Gastroesophageal sphincter (tissue), 3 donors: ENCODE data around the gene NAPB.

Experiments
- POLR2A ChIP-seq, 2 donors: fragments of 450-650 bp; IDR thresholded peaks; one replicate each; pipeline ENCODE4 v1.6.1; 2017; ENCODE audit warnings: antibody characterized with exemption in 2 of 2, mild to moderate bottlenecking in 2 of 2, moderate library complexity in 1 of 2
- TF ChIP-seq, protein P1 (sequence below), 4 experiments: fragments of 200-600 bp in 2 of 4; fragments of 450-650 bp in 2 of 4; sonication (generic) in 1 of 4; IDR thresholded peaks; one replicate each; pipeline ENCODE4 v1.5.1; 2017 to 2019; ENCODE audit warnings: antibody characterized with exemption in 4 of 4, mild to moderate bottlenecking in 2 of 4, moderate library complexity in 2 of 4

- TF ChIP-seq POLR2A (IDR thresholded peaks at IDR 0.05) = no peak
- TF ChIP-seq, protein P1, sequence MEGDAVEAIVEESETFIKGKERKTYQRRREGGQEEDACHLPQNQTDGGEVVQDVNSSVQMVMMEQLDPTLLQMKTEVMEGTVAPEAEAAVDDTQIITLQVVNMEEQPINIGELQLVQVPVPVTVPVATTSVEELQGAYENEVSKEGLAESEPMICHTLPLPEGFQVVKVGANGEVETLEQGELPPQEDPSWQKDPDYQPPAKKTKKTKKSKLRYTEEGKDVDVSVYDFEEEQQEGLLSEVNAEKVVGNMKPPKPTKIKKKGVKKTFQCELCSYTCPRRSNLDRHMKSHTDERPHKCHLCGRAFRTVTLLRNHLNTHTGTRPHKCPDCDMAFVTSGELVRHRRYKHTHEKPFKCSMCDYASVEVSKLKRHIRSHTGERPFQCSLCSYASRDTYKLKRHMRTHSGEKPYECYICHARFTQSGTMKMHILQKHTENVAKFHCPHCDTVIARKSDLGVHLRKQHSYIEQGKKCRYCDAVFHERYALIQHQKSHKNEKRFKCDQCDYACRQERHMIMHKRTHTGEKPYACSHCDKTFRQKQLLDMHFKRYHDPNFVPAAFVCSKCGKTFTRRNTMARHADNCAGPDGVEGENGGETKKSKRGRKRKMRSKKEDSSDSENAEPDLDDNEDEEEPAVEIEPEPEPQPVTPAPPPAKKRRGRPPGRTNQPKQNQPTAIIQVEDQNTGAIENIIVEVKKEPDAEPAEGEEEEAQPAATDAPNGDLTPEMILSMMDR (IDR thresholded peaks at IDR 0.05) = no peak
These were observed 39.4 kb downstream of the NAPB start for GRCh38 chr20:23381876-23382275.
